Mammary epithelial cell (primary cell): ENCODE results near the gene ATP8A2.

ENCODE experiments used
- EZH2 ChIP-seq: IDR thresholded peaks from 2 replicates; pipeline ENCODE4 v1.6.1; 2012; ENCODE audit warnings: low read length, inconsistent platforms, borderline replicate concordance
- TF ChIP-seq, protein P1 (sequence below), 2 donors: IDR thresholded peaks in 1 of 2; conservative IDR thresholded peaks in 1 of 2; 2 replicates each; pipeline ENCODE4 v1.5.1; 2011 to 2012; ENCODE audit warnings: inconsistent platforms in 2 of 2, low read length in 2 of 2, mild to moderate bottlenecking in 2 of 2, control low read depth in 1 of 2, low read depth in 1 of 2; ENCODE audit not compliant: insufficient read depth in 1 of 2; ENCODE audit errors: extremely low read depth in 1 of 2

DNA sequence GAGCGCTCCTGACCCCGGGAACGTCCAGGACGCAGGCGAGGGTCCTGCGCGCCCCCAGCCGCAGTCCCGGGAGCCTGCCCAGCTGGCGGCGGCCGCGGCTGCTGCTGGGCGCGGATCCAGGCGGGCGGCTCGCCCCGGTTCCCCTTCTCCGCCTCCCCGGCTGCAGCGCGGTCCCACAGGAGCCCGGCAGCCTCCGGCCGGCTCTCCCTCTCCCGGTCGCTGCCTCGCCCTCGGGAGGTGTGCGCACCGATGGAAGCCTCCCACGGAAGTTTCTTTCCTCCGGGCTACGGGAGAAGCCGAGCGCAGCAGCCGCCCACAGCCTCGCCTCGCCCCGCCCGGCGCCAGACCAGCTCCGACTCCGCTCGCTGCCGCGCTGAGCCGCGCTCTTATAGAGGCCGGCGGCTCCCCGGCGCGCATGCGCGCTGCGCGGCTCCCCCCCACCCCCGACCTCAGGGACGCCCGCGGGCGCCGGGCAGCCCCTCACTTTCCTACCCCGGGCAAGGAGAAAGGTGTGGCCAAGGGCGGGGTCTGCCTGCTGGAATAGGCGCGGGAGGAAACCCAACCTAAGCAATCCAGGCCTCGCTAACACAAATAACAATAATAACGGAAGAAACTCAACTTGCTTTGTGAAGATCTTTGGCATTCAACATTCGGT lies 680.0 kb downstream of the ATP8A2 start, which contains the start of gene SHISA2:
- no peak for TF ChIP-seq EZH2
- TF ChIP-seq, protein P1, sequence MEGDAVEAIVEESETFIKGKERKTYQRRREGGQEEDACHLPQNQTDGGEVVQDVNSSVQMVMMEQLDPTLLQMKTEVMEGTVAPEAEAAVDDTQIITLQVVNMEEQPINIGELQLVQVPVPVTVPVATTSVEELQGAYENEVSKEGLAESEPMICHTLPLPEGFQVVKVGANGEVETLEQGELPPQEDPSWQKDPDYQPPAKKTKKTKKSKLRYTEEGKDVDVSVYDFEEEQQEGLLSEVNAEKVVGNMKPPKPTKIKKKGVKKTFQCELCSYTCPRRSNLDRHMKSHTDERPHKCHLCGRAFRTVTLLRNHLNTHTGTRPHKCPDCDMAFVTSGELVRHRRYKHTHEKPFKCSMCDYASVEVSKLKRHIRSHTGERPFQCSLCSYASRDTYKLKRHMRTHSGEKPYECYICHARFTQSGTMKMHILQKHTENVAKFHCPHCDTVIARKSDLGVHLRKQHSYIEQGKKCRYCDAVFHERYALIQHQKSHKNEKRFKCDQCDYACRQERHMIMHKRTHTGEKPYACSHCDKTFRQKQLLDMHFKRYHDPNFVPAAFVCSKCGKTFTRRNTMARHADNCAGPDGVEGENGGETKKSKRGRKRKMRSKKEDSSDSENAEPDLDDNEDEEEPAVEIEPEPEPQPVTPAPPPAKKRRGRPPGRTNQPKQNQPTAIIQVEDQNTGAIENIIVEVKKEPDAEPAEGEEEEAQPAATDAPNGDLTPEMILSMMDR (conservative IDR thresholded peaks at IDR 0.05 in 1 of 2, IDR thresholded peaks at IDR 0.05 in 1 of 2; ENCODE audit: extremely low read depth in 1 of 2, insufficient read depth in 1 of 2, low read depth in 1 of 2, low read length in 2 of 2) = no peak
